Body of pancreas (tissue), 4 donors: ENCODE results near the gene GNB1L. TPM values are rescaled to one million over a fixed set of nuclear protein-coding genes. Genes with fewer than 3 reads are reported as not detected.
A peak's percentile ranks its signal among the peaks of the same experiment; 100 is the strongest.
"Not testable (repeated sequence)": the region's sequence is repeated elsewhere in the genome, so short reads cannot be mapped to it uniquely, and the experiment has no call there.

Experiments used
- ATAC-seq: fragments of 150-250 bp; one replicate; pipeline ENCODE4 v1.9.1; 2016
- DNase-seq, 4 donors: peaks; one replicate each; pipeline ENCODE4 v3.0.0-alpha.2; 2019
- H3K27ac ChIP-seq, 4 donors: fragments of 200-600 bp; sonication (generic); 1 replicate in 3 of 4; 2 replicates in 1 of 4; pipeline versions ENCODE4 v1.5.1 to v1.6.1; 2016 to 2019; ENCODE audit warnings: mild to moderate bottlenecking in 1 of 4, mixed read lengths in 1 of 4, moderate library complexity in 1 of 4
- H3K27me3 ChIP-seq, 2 donors: fragments of 200-600 bp; sonication (generic); one replicate each; pipeline ENCODE4 v1.6.0; 2016; ENCODE audit warnings: mild to moderate bottlenecking in 1 of 2
- H3K36me3 ChIP-seq, 2 donors: fragments of 200-600 bp; sonication (generic); replicated peaks in 1 of 2; 2 replicates each; pipeline ENCODE4 v1.5.1; 2016; ENCODE audit warnings: low read depth in 2 of 2; ENCODE audit not compliant: insufficient read depth in 1 of 2
- H3K4me1 ChIP-seq: fragments of 200-600 bp; sonication (generic); one replicate; pipeline ENCODE4 v1.6.0; 2016
- H3K4me3 ChIP-seq, 2 donors: fragments of 200-600 bp; sonication (generic); 1 replicate in 1 of 2; 2 replicates in 1 of 2; pipeline ENCODE4 v1.5.1; 2016 to 2019
- H3K9me3 ChIP-seq, 3 donors: fragments of 200-600 bp; sonication (generic); 1 replicate in 2 of 3; 2 replicates in 1 of 3; pipeline ENCODE4 v1.5.1; 2016
- CTCF ChIP-seq, 7 experiments: fragments of 450-650 bp in 4 of 7; fragments of 200-600 bp in 3 of 7; sonication (generic) in 3 of 7; IDR thresholded peaks; one replicate each; pipeline ENCODE4 v1.5.1; 2016 to 2019; ENCODE audit warnings: antibody characterized with exemption in 7 of 7
- POLR2A ChIP-seq, 3 donors: fragments of 450-650 bp; IDR thresholded peaks; one replicate each; pipeline ENCODE4 v1.6.1; 2016; ENCODE audit warnings: antibody characterized with exemption in 3 of 3, mild to moderate bottlenecking in 2 of 3
- WGBS, 2 donors: methylation state at CpG; one replicate each; pipeline ENCODE4 v1.1.5; 2017; 5-methylcytosine and 5-hydroxymethylcytosine counted together
- intact Hi-C: fragments of 100-400 bp; cut with DNase I; formaldehyde crosslinking; loops from one replicate; pipeline ENCODE4 v1.15.1; 2023
- total RNA-seq, 2 donors: library from RNA; depleted of rRNA; stranded (reverse); fragments of >200 nt; gene quantifications; one replicate each; pipeline ENCODE4 v1.1.0, GENCODE V29; 2016

The GNB1L gene
- total RNA-seq, 2 donors from 2014 or later = 1.3 to 3.3 TPM

GRCh38 chr22:19832476-19833108 is 22.1 kb downstream of the GNB1L start:
- intact Hi-C loops = no loop called here
- no peaks in the 10 kb centered on the region for H3K27me3 ChIP-seq
- no peaks in the 10 kb centered on the region for H3K9me3 ChIP-seq
- no peak overlapping the region for H3K4me3 ChIP-seq
- no peaks in the 10 kb centered on the region for H3K36me3 ChIP-seq
- DNase-seq (peak in 1 of 4 donors; percentile 1), ATAC-seq (no peak)
- no peaks in the 10 kb centered on the region for H3K4me1 ChIP-seq
- TF ChIP-seq CTCF (IDR thresholded peaks at IDR 0.05) (no peak), POLR2A (IDR thresholded peaks at IDR 0.05) (no peak)
- H3K27ac ChIP-seq = no peak overlapping the region
- WGBS, 2 donors = 80 to 87% methylated on average over 7 of the region's 7 CpGs

- 84 to 98% methylated on average over 3 of the region's 3 CpGs for WGBS, 2 donors
- DNase-seq, intact Hi-C loops: not testable (repeated sequence)
Measured at GRCh38 chr22:19831979-19832378, 22.7 kb downstream of the GNB1L start.

DNA sequence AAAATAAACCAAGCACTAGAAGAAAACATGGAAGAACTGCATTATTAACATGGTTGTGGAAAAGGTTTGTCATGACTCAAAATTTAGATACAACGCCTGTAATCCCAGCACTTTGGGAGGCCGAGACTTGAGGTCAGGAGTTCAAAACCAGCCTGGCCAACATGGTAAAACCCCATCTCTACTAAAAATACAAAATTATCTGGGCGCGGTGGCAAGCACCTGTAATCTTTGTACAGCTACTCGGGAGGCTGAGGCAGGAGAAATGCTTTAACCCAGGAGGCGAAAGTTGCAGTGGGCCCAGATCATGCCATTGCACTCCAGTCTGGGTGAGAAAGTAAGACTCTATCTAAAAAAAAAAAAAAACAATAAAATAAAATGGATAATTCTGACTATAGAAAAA is 23.7 kb downstream of the GNB1L start:
- DNase-seq (no peak), ATAC-seq (no peak)
- TF ChIP-seq CTCF (IDR thresholded peaks at IDR 0.05) (no peak), POLR2A (IDR thresholded peaks at IDR 0.05) (no peak)
- Histone ChIP-seq H3K4me3 (no peak overlapping the region), H3K27ac (no peak overlapping the region), H3K27me3 (no peaks in the 10 kb centered on the region), H3K36me3 (no peaks in the 10 kb centered on the region), H3K9me3 (no peaks in the 10 kb centered on the region), H3K4me1 (no peaks in the 10 kb centered on the region)
- 85 to 87% methylated on average over 6 of the region's 6 CpGs for WGBS, 2 donors
- intact Hi-C loops = no loop called here

More at GRCh38 chr22:19831979-19832378, 22.7 kb downstream of the GNB1L start:
- not testable (repeated sequence) for H3K4me1 ChIP-seq, ATAC-seq, H3K27me3 ChIP-seq, H3K4me3 ChIP-seq, H3K9me3 ChIP-seq, H3K27ac ChIP-seq, H3K36me3 ChIP-seq

GRCh38 chr22:19828035-19828401 is 26.7 kb downstream of the GNB1L start:
- Histone ChIP-seq H3K36me3 (no peaks in the 10 kb centered on the region), H3K27ac (no peak overlapping the region), H3K4me1 (no peaks in the 10 kb centered on the region), H3K4me3 (no peak overlapping the region), H3K27me3 (no peaks in the 10 kb centered on the region), H3K9me3 (no peaks in the 10 kb centered on the region)
- TF ChIP-seq POLR2A (IDR thresholded peaks at IDR 0.05) (no peak), CTCF (IDR thresholded peaks at IDR 0.05) (no peak)
- intact Hi-C loops = no loop called here
- ATAC-seq (no peak), DNase-seq (no peak)
- WGBS, 2 donors = 75 to 84% methylated on average over 2 of the region's 2 CpGs

- no peak for DNase-seq
- Histone ChIP-seq H3K36me3 (no peaks in the 10 kb centered on the region), H3K4me3 (no peak overlapping the region), H3K27me3 (no peaks in the 10 kb centered on the region), H3K4me1 (no peaks in the 10 kb centered on the region), H3K27ac (no peak overlapping the region), H3K9me3 (no peaks in the 10 kb centered on the region)
- ATAC-seq = no peak
- WGBS, 2 donors = 67% methylated on average over 10 of the region's 10 CpGs
- intact Hi-C loops = no loop called here
- TF ChIP-seq POLR2A (IDR thresholded peaks at IDR 0.05) = no peak
- TF ChIP-seq CTCF (IDR thresholded peaks at IDR 0.05) = no peak
Measured at GRCh38 chr22:19827341-19828034, 27.2 kb downstream of the GNB1L start.
